Panc1 (cell line): ENCODE data around the gene SSH2. TPM values are rescaled to one million over a fixed set of nuclear protein-coding genes. Genes with fewer than 3 reads are reported as not detected.

Source experiments
- ATAC-seq: fragments of 200-7000 bp; cut with Tn5 transposase; 2 replicates; pipeline ENCODE4 v1.9.1; 2020; ENCODE audit warnings: mild to moderate bottlenecking, moderate library complexity
- BruUV-seq: library from RNA; stranded (reverse); fragments of 400-500 nt; replicated peaks from 2 replicates; lab custom pipeline; 2021; lab: Mats Ljungman, UMichigan
- CTCF ChIA-PET: fragments of 300-600 bp; sonication (Branson Sonifier 250); formaldehyde crosslinking; loops from one replicate; lab custom pipeline; 2022; ENCODE audit warnings: antibody characterized with exemption; lab: Charles Lee
- POLR2A ChIA-PET: fragments of 300-600 bp; sonication (Branson Sonifier 250); formaldehyde crosslinking; loops from one replicate; lab custom pipeline; 2022; ENCODE audit warnings: antibody characterized with exemption; lab: Charles Lee
- DNase-seq: peaks from one replicate; pipeline ENCODE4 v3.0.0-alpha.2; 2010; ENCODE audit warnings: low read depth, low spot score
- H3K27ac ChIP-seq: 2 replicates; pipeline ENCODE4 v1.5.1; 2011; ENCODE audit warnings: mild to moderate bottlenecking, low read length, inconsistent platforms
- H3K27me3 ChIP-seq: fragments of 200-500 bp; sonication (Bioruptor generic); 2 replicates; pipeline ENCODE4 v1.6.0; 2014; ENCODE audit warnings: low read length, inconsistent platforms; ENCODE audit not compliant: control insufficient read depth, insufficient read depth
- H3K36me3 ChIP-seq: fragments of 200-500 bp; sonication (Bioruptor generic); 2 replicates; pipeline ENCODE4 v1.5.1; 2014; ENCODE audit warnings: inconsistent platforms, mild to moderate bottlenecking, low read length, moderate library complexity; ENCODE audit not compliant: control insufficient read depth, insufficient read depth
- H3K4me1 ChIP-seq: 2 replicates; pipeline ENCODE4 v1.5.1; 2011; ENCODE audit warnings: inconsistent platforms, mild to moderate bottlenecking, low read length, moderate library complexity; ENCODE audit not compliant: control insufficient read depth, insufficient read depth
- H3K4me3 ChIP-seq, 2 experiments: 2 replicates each; pipeline ENCODE4 v1.5.1; 2011 to 2012; ENCODE audit warnings: low read depth in 2 of 2, low read length in 2 of 2, mild to moderate bottlenecking in 2 of 2, inconsistent platforms in 1 of 2, moderate library complexity in 1 of 2
- H3K9me3 ChIP-seq: fragments of 200-500 bp; sonication (Bioruptor generic); 2 replicates; pipeline ENCODE4 v1.5.1; 2014; ENCODE audit warnings: low read depth, mild to moderate bottlenecking, inconsistent platforms, low read length, moderate library complexity; ENCODE audit not compliant: control insufficient read depth, insufficient read depth
- CTCF ChIP-seq: fragments of 450-650 bp; IDR thresholded peaks from 2 replicates; pipeline ENCODE4 v1.5.1; 2017; ENCODE audit warnings: mild to moderate bottlenecking
- POLR2AphosphoS5 ChIP-seq: IDR thresholded peaks from 2 replicates; pipeline ENCODE4 v1.6.1; 2012; ENCODE audit warnings: mild to moderate bottlenecking, low read depth, low read length, moderate library complexity
- REST ChIP-seq, 2 experiments: IDR thresholded peaks; 2 replicates each; pipeline ENCODE4 v1.6.1; 2011 to 2012; ENCODE audit warnings: low read depth in 2 of 2, control low read depth in 1 of 2, low read length in 1 of 2, mild to moderate bottlenecking in 1 of 2, moderate library complexity in 1 of 2; ENCODE audit not compliant: insufficient read depth in 1 of 2
- SIN3A ChIP-seq: IDR thresholded peaks from 2 replicates; pipeline ENCODE4 v1.6.1; 2012; ENCODE audit warnings: low read depth, mild to moderate bottlenecking, low read length, moderate library complexity, borderline replicate concordance; ENCODE audit not compliant: insufficient read depth
- TCF7L2 ChIP-seq: IDR thresholded peaks from 2 replicates; pipeline ENCODE4 v1.6.1; 2011; ENCODE audit warnings: mild to moderate bottlenecking, low read depth, low read length, inconsistent platforms
- in situ Hi-C: cut with HindIII; loops from 2 replicates; pipeline ENCODE4 v1.10.0; 2016; ENCODE audit warnings: low sequenced_read_pairs, low pct_unique_long_range_greater_than_20kb
- intact Hi-C: fragments of 100-400 bp; cut with micrococcal nuclease; formaldehyde crosslinking; loops from one replicate; pipeline ENCODE4 v1.10.0; 2022; ENCODE audit not compliant: unreplicated experiment
- total RNA-seq: library from RNA; stranded (reverse); gene quantifications from one replicate; pipeline ENCODE4 v1.2.1, GENCODE V29; 2021; ENCODE audit not compliant: unreplicated experiment

The SSH2 gene
- total RNA-seq, 1 experiment from 2014 or later: 30.6 TPM

GRCh38 chr17:29581583-29582253 lies 348.3 kb downstream of the SSH2 start:
- Histone ChIP-seq H3K9me3 (no peaks in the 10 kb centered on the region), H3K36me3 (0 out of 2 replicates have a peak, but pooled peaks cover 2% of the 10 kb centered on the region), H3K27me3 (no peaks in the 10 kb centered on the region), H3K4me3 (no peak overlapping the region), H3K4me1 (peaks cover 5% of the 10 kb centered on the region; the same call in 1 of the 2 replicates), H3K27ac (no peak overlapping the region)
- no TSS peak for BruUV-seq
- DNase-seq: no peak
- in situ Hi-C loops (no loop called here), intact Hi-C loops (no loop called here)
- CTCF ChIA-PET: interaction anchor here (1.2 to 1.9 kb wide), 3 partner anchors 9 to 197 kb away, joined by 3 to 13 read pairs (median 5); partner anchors contain the start of gene ANKRD13B
- TF ChIP-seq REST (IDR thresholded peaks at IDR 0.05; ENCODE audit: insufficient read depth in 1 of 2, low read depth in 2 of 2, low read length in 1 of 2) (no peak), SIN3A (no peak), CTCF (no peak), TCF7L2 (no peak), POLR2AphosphoS5 (no peak)
- ATAC-seq: no peak; the same call in 1 of the 2 replicates
- POLR2A ChIA-PET: interaction anchor here (0.6 to 1.1 kb wide), 2 partner anchors 10 to 226 kb away, joined by 3 to 15 read pairs; no protein-coding TSS in a partner anchor

- DNase-seq: no peak
- 0 out of 2 replicates have a peak, but pooled peaks cover 2% of the 10 kb centered on the region for H3K36me3 ChIP-seq
- no peaks in the 10 kb centered on the region; the same call in 1 of the 2 replicates for H3K4me1 ChIP-seq
- no peaks in the 10 kb centered on the region for H3K9me3 ChIP-seq
- no peaks in the 10 kb centered on the region for H3K27me3 ChIP-seq
- peak; percentile 94 for ATAC-seq
- in situ Hi-C loops: no loop called here
- intact Hi-C loops: no loop called here
- ChIA-PET POLR2A (interaction anchor here (0.6 kb wide), 1 partner anchor 47 kb away, joined by 4 read pairs; no protein-coding TSS in a partner anchor), CTCF (interaction anchor here (0.6 to 1.9 kb wide), 8 partner anchors 11 to 290 kb away, joined by 3 to 13 read pairs (median 5); partner anchors contain the start of genes ANKRD13B and TP53I13)
- H3K27ac ChIP-seq: no peak overlapping the region
- TF ChIP-seq TCF7L2 (no peak), POLR2AphosphoS5 (peak; percentile 61; the same call in 1 of the 2 replicates), SIN3A (no peak), CTCF (peak; percentile 93), REST (IDR thresholded peaks at IDR 0.05; ENCODE audit: insufficient read depth in 1 of 2, low read depth in 2 of 2, low read length in 1 of 2) (peak in 1 of 2 experiments; percentile 69; a peak in 1 of 4 replicates)
- TSS peak; percentile 44 for BruUV-seq
- H3K4me3 ChIP-seq: no peak overlapping the region
Observed at GRCh38 chr17:29579866-29580771, 349.9 kb downstream of the SSH2 start.
